Fibroblast of pulmonary artery (primary cell): Measurements from ENCODE around the gene CUL9.

Experiments used
- DNase-seq: peaks from one replicate; pipeline ENCODE4 v3.0.0-alpha.2; 2010; ENCODE audit warnings: low read depth
- H3K4me3 ChIP-seq: replicated peaks from 2 replicates; pipeline ENCODE4 v1.5.1; 2011; ENCODE audit warnings: low read depth, mild to moderate bottlenecking, control low read depth, low read length, moderate library complexity
- TF ChIP-seq, protein P1 (sequence below): IDR thresholded peaks from 2 replicates; pipeline ENCODE4 v1.5.1; 2011; ENCODE audit warnings: mild to moderate bottlenecking, control low read depth, low read length, inconsistent platforms; ENCODE audit errors: missing control alignments

The CUL9 gene

DNA sequence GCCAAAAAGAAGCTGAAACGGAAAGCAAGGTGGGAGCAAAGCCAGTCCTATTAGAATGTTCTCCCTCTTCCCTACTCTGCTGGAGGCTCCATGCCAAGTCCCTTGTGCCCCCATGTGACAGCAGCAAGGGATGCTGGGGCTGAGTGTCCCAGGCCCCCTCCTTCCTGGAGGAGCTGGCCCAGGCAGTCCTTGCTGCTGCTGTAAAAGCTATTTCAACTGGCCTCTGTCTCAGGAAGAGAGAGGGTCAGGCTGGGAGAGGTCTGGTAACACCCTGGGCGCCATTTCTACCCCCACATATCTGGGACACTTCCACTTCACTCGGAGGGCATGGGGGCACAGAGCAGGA is 86.3 kb downstream of the CUL9 start:
- TF ChIP-seq, protein P1, sequence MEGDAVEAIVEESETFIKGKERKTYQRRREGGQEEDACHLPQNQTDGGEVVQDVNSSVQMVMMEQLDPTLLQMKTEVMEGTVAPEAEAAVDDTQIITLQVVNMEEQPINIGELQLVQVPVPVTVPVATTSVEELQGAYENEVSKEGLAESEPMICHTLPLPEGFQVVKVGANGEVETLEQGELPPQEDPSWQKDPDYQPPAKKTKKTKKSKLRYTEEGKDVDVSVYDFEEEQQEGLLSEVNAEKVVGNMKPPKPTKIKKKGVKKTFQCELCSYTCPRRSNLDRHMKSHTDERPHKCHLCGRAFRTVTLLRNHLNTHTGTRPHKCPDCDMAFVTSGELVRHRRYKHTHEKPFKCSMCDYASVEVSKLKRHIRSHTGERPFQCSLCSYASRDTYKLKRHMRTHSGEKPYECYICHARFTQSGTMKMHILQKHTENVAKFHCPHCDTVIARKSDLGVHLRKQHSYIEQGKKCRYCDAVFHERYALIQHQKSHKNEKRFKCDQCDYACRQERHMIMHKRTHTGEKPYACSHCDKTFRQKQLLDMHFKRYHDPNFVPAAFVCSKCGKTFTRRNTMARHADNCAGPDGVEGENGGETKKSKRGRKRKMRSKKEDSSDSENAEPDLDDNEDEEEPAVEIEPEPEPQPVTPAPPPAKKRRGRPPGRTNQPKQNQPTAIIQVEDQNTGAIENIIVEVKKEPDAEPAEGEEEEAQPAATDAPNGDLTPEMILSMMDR, result no peak
- no peak for DNase-seq
- H3K4me3 ChIP-seq, result no peak overlapping the region

DNA sequence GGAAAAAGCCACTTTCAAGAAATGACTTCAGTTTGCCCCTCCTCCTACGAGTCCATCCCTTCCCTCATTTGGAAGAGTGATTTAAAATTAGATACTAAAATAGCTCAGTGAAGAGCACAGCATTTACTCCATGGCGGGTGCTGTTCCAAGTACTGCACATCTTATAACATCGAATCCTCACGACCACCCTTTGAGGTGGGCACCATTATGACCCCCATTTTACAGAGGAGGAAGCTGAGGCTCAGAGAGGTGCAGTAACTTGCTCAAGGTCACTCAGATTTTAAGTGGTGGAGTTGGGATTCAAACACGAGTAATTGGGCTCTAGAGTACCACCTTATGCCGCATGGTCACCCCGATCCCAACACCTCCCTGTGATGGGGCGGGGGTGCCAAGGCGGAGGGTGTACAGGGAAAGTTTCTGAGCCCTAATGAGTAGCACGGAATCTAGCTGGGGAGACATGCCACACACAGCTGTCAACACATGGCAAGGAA is 86.8 kb downstream of the CUL9 start:
- H3K4me3 ChIP-seq, result no peak overlapping the region
- TF ChIP-seq, protein P1, result no peak
- no peak for DNase-seq

DNA sequence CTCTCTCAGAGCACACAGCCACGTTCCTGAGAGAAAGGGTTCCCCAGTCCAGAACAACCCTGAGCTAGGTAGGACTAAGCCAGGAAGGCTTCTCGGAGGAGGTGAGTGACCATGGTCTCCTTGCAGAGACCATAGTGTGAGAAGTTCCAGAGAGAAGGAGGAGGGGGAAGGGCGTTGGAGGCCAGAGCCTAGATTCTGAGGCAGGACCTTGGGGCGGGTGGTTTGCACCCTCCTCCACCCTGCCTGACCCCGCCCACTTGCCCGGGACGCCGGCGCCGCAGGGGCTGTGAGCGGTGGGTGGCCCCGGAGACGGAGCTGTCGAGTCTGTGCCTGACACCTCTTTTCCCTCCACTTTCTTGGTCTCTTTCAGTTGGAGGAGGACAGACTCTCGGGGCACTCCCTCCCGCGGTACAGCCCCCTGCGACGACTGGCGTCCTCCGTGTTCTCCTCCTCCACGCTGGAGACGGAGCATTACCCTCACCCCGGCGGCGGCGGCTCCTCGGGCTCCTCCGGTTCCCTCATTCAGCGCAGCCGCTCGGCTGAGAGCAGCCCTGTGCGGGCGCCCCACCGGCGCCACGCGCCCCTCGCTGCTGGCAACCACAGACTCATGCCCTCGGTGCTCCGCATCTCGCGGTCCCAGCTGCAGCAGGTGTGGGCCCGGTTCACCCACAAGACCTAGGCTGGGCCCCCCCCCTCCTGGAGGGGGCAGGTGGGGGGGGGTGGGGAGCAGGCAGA is 87.4 kb downstream of the CUL9 start:
- peak overlapping the region; percentile 22 for H3K4me3 ChIP-seq
- TF ChIP-seq, protein P1, result no peak

DNA sequence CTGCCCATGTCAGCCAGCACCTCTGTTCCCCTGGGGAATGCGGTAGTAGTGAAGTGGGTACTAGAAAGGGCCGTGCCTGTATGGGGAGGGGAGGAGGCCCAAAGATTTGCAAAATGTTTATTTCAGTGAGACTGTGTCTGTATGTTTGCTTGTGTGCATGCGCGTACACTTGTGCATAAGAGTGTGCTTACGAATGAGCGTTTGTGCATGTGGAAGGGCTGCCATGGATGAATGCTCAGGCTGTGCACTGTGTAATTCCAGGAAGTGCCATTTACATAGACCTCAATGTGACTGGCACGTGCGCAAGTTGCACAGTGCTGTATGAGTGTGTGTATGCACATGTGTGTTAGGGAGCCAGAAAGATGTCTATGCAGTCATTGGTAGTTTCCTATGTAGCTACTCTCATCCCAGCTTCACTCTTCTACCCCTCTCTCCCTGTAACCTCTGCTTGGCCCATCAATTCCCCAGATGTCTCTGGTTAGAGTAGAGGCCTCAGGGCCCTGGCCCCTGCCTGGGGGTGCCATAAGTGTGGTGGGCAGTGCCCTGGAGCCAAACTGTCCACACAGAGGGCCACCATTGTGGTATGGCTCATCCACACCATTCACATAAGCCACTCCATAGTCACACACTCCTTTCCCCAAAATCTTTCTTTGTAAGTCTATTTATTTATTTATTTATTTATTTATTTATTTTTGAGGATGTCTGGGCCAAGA is 89.3 kb downstream of the CUL9 start:
- DNase-seq, result no peak

More for the DNA sequence above, 87.4 kb downstream of the CUL9 start:
- no peak for DNase-seq

DNA sequence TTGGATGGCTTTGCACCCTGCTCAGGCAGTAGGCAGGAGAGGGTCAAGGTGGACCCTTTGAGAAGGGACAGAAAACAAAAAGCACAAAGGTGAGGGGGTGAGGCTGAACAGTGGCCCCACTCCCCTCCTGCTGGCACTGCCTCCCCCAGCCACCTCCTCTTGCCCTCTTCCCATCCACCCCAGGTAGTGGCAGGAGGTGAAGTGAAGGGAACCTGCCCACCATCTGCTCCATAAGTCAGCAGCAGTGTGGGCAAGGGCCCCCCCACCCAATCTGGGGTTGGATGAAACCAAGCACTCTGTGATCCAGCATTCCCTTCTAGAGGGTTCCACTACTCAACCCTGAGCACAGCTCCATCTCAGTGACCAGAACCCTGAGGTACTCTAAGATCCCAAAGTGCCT is 89.9 kb downstream of the CUL9 start:
- H3K4me3 ChIP-seq, result no peak overlapping the region
- DNase-seq, result no peak
- TF ChIP-seq, protein P1, result no peak

More for the DNA sequence above, 89.3 kb downstream of the CUL9 start:
- TF ChIP-seq, protein P1, result no peak
- no peak overlapping the region for H3K4me3 ChIP-seq

DNA sequence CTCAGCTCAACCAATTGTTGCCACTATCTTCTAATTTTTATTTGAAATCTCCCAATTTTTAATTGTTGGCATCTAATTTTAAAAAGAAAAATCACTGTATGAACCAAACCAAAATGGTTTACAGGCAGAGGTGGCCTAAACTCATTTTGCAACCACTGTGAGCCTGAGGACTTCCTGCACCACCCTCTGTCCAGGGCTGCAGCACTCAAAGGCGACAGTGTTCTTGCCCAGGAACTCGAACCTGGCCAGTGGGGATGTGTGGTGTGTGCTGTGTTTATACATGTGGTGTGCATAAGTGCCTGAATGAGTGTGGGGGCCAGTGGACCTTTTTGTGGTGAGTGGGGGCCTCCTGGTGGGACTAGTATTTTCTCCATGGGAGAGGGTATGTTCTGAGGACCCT is 91.7 kb downstream of the CUL9 start:
- H3K4me3 ChIP-seq, result no peak overlapping the region
- TF ChIP-seq, protein P1, result no peak
- no peak for DNase-seq
